ENCODE measurements around the gene TMLHE.
"Not testable (repeated sequence)": the region's sequence is repeated elsewhere in the genome, so short reads cannot be mapped to it uniquely, and the experiment has no call there.

Gene TMLHE

DNA sequence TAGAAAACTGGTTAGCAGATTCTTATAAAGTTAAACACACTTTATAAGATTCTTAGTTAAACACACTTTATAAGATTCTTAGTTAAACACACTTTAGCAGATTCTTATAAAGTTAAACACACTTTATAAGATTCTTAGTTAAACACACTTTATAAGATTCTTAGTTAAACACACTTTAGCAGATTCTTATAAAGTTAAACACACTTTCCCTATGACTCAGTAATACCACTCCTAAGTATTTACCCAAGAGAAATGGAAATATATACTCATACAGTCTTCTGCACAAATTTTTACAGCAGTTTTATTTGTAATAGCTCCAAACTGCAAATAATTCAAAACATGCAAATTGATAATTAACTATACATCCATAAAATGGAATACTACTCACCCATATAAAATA, 7.4 kb upstream of the TMLHE start:
- H3K9me3 ChIP-seq (ENCODE audit: control insufficient read depth, low read length) = peaks cover 13% of the 10 kb centered on the region
- H4K91ac ChIP-seq (ENCODE audit: low read length); H3K79me1 ChIP-seq (replicated peaks; ENCODE audit: low read length, poor library complexity, severe bottlenecking); H2AFZ ChIP-seq (ENCODE audit: low read depth, low read length); H3K4ac ChIP-seq (ENCODE audit: low read depth in 1 of 2, low read length in 2 of 2); H3K4me1 ChIP-seq (ENCODE audit: control insufficient read depth, insufficient read depth, low read depth, low read length); H3K14ac ChIP-seq (ENCODE audit: low read length in 2 of 2); H3K27me3 ChIP-seq (ENCODE audit: control insufficient read depth in 1 of 2, insufficient read depth in 1 of 2, low read length in 2 of 2); H3K9ac ChIP-seq (ENCODE audit: low read length); H3K27ac ChIP-seq (ENCODE audit: low read length, poor library complexity, severe bottlenecking); H2AK5ac ChIP-seq (ENCODE audit: low read length, severe bottlenecking); H2BK12ac ChIP-seq (ENCODE audit: low read length in 2 of 2); H3K4me2 ChIP-seq (ENCODE audit: low read length, poor library complexity, severe bottlenecking); H2BK120ac ChIP-seq (ENCODE audit: low read depth, low read length); H3K18ac ChIP-seq (ENCODE audit: low read depth in 1 of 2, low read length in 2 of 2); H2BK15ac ChIP-seq (ENCODE audit: low read depth, poor library complexity, severe bottlenecking); H3K23ac ChIP-seq (ENCODE audit: low read length in 2 of 2); DNase-seq; H3K36me3 ChIP-seq (ENCODE audit: control insufficient read depth in 1 of 2, insufficient read depth in 2 of 2, low read depth in 1 of 2, low read length in 2 of 2); H3K4me3 ChIP-seq (ENCODE audit: insufficient read depth in 1 of 2, low read depth in 1 of 2, low read length in 2 of 2); H2BK5ac ChIP-seq (ENCODE audit: low read depth, low read length, poor library complexity, severe bottlenecking); H4K8ac ChIP-seq (ENCODE audit: low read length): not testable (repeated sequence)

DNA sequence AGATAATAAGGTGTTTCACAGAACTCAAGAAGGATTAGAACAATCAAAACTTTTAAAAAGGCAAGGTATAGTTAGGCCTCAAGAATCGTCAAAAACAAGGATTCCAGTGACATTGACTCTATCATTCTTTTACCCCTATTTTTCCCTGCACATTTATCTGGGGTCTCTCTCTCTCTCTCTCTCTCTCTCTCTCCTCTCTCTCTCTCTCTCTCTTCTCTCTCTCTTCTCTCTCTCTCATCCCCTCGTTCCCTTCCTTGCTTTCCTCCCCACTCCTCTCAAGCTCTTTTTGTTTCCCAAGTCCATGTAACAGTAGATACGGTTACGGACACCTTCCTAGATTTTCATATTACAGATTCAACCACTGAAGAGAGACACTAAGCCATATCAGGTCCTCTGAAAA, 3.2 kb upstream of the TMLHE start:
- Histone ChIP-seq H4K91ac (ENCODE audit: low read length) (no peak overlapping the region), H3K27ac (ENCODE audit: low read length, poor library complexity, severe bottlenecking) (no peak overlapping the region), H3K4ac (ENCODE audit: low read depth in 1 of 2, low read length in 2 of 2) (no peak overlapping the region), H3K18ac (ENCODE audit: low read depth in 1 of 2, low read length in 2 of 2) (no peak overlapping the region), H3K36me3 (ENCODE audit: control insufficient read depth in 1 of 2, insufficient read depth in 2 of 2, low read depth in 1 of 2, low read length in 2 of 2) (no peaks in the 10 kb centered on the region), H3K14ac (ENCODE audit: low read length in 2 of 2) (no peak overlapping the region), H2BK12ac (ENCODE audit: low read length in 2 of 2) (no peak overlapping the region), H3K9ac (ENCODE audit: low read length) (no peak overlapping the region), H2AK5ac (ENCODE audit: low read length, severe bottlenecking) (no peak overlapping the region), H3K79me1 (replicated peaks; ENCODE audit: low read length, poor library complexity, severe bottlenecking) (no peaks in the 10 kb centered on the region), H3K4me2 (ENCODE audit: low read length, poor library complexity, severe bottlenecking) (no peak overlapping the region), H4K8ac (ENCODE audit: low read length) (no peak overlapping the region), H3K23ac (ENCODE audit: low read length in 2 of 2) (no peak overlapping the region), H2BK15ac (ENCODE audit: low read depth, poor library complexity, severe bottlenecking) (no peak overlapping the region), H2BK5ac (ENCODE audit: low read depth, low read length, poor library complexity, severe bottlenecking) (no peak overlapping the region), H3K27me3 (ENCODE audit: control insufficient read depth in 1 of 2, insufficient read depth in 1 of 2, low read length in 2 of 2) (no peaks in the 10 kb centered on the region), H2BK120ac (ENCODE audit: low read depth, low read length) (no peak overlapping the region), H3K4me3 (ENCODE audit: insufficient read depth in 1 of 2, low read depth in 1 of 2, low read length in 2 of 2) (no peak overlapping the region), H3K9me3 (ENCODE audit: control insufficient read depth, low read length) (peaks cover 15% of the 10 kb centered on the region), H2AFZ (ENCODE audit: low read depth, low read length) (no peak overlapping the region), H3K4me1 (ENCODE audit: control insufficient read depth, insufficient read depth, low read depth, low read length) (no peaks in the 10 kb centered on the region)
- DNase-seq = no peak
- WGBS = 96% methylated on average over 2 of the region's 4 CpGs

DNA sequence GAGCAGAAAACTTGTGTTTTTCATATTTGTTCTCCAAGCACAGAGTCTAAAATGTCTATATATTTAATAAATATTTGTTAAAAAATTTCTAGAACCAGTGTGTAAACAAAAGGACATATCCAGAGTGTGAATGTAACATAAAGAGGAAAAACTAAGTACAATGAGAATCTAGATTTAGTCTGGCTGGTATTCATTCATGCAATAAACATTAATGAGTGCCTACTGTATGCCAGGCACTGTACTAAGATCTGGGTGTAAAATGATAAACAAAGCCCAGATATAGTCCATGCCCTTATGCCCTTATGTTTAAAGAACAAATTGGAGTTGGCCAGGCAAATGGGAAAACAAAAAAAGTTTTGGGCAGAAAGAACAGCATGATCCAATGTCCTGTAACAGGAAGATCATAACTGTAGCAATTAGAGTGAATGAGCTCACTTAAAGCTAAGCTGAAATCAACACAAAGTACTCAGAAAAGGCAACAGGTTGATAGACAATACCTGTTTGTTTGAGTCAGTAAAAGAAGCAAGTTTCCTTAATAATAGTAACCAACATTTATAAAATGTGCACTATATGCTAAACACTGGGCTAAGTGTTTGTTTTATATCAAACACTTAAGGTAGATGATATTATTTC, 1.3 kb upstream of the TMLHE start:
- no peak overlapping the region for H2AFZ ChIP-seq (ENCODE audit: low read depth, low read length)
- no peak overlapping the region for H3K23ac ChIP-seq (ENCODE audit: low read length in 2 of 2)
- H2BK5ac ChIP-seq (ENCODE audit: low read depth, low read length, poor library complexity, severe bottlenecking) = no peak overlapping the region
- no peaks in the 10 kb centered on the region for H3K79me1 ChIP-seq (replicated peaks; ENCODE audit: low read length, poor library complexity, severe bottlenecking)
- H2AK5ac ChIP-seq (ENCODE audit: low read length, severe bottlenecking) = no peak overlapping the region
- H3K4me1 ChIP-seq (ENCODE audit: control insufficient read depth, insufficient read depth, low read depth, low read length) = no peaks in the 10 kb centered on the region
- H3K18ac ChIP-seq (ENCODE audit: low read depth in 1 of 2, low read length in 2 of 2) = no peak overlapping the region
- H2BK12ac ChIP-seq (ENCODE audit: low read length in 2 of 2) = no peak overlapping the region
- no peak overlapping the region for H3K4ac ChIP-seq (ENCODE audit: low read depth in 1 of 2, low read length in 2 of 2)
- H3K36me3 ChIP-seq (ENCODE audit: control insufficient read depth in 1 of 2, insufficient read depth in 2 of 2, low read depth in 1 of 2, low read length in 2 of 2) = no peaks in the 10 kb centered on the region
- H3K4me3 ChIP-seq (ENCODE audit: insufficient read depth in 1 of 2, low read depth in 1 of 2, low read length in 2 of 2) = no peak overlapping the region
- no peak overlapping the region for H2BK120ac ChIP-seq (ENCODE audit: low read depth, low read length)
- H3K27ac ChIP-seq (ENCODE audit: low read length, poor library complexity, severe bottlenecking) = no peak overlapping the region
- H3K9me3 ChIP-seq (ENCODE audit: control insufficient read depth, low read length) = peaks cover 15% of the 10 kb centered on the region
- H4K8ac ChIP-seq (ENCODE audit: low read length) = no peak overlapping the region
- no peak overlapping the region for H3K9ac ChIP-seq (ENCODE audit: low read length)
- no peak for DNase-seq
- H3K27me3 ChIP-seq (ENCODE audit: control insufficient read depth in 1 of 2, insufficient read depth in 1 of 2, low read length in 2 of 2) = no peaks in the 10 kb centered on the region
- H2BK15ac ChIP-seq (ENCODE audit: low read depth, poor library complexity, severe bottlenecking) = no peak overlapping the region
- H4K91ac ChIP-seq (ENCODE audit: low read length) = no peak overlapping the region
- no peak overlapping the region for H3K4me2 ChIP-seq (ENCODE audit: low read length, poor library complexity, severe bottlenecking)
- H3K14ac ChIP-seq (ENCODE audit: low read length in 2 of 2) = no peak overlapping the region

DNA sequence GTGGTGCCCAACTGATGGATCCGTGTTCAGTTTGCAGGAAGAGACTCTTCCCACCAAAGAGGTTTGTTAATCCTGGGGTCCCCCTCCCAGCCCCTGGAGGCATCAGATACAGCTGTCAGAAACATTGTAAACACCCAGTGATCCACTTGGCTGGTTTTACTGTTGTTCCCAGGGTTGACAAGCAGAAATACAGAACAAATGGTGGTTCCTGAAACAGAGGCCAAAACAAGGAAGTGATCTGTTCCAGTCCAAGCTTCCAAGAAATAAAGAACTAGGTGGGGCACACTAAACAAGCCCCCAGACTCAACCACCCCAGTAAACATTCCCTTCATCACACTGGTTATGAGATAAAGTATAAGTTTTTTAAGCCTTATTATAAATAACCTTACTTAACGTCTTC, 1.4 kb downstream of the TMLHE start:
- WGBS = 100% methylated on average over 1 of the region's 2 CpGs
- Histone ChIP-seq H3K14ac (ENCODE audit: low read length in 2 of 2) (no peak overlapping the region), H3K23ac (ENCODE audit: low read length in 2 of 2) (no peak overlapping the region), H4K91ac (ENCODE audit: low read length) (no peak overlapping the region), H2AFZ (ENCODE audit: low read depth, low read length) (no peak overlapping the region), H3K9ac (ENCODE audit: low read length) (peak overlapping the region; percentile 95), H3K36me3 (ENCODE audit: control insufficient read depth in 1 of 2, insufficient read depth in 2 of 2, low read depth in 1 of 2, low read length in 2 of 2) (no peaks in the 10 kb centered on the region), H3K27me3 (ENCODE audit: control insufficient read depth in 1 of 2, insufficient read depth in 1 of 2, low read length in 2 of 2) (no peaks in the 10 kb centered on the region), H2BK12ac (ENCODE audit: low read length in 2 of 2) (no peak overlapping the region), H3K27ac (ENCODE audit: low read length, poor library complexity, severe bottlenecking) (no peak overlapping the region), H3K9me3 (ENCODE audit: control insufficient read depth, low read length) (peaks cover 5% of the 10 kb centered on the region), H2BK120ac (ENCODE audit: low read depth, low read length) (no peak overlapping the region), H2AK5ac (ENCODE audit: low read length, severe bottlenecking) (no peak overlapping the region), H3K79me1 (replicated peaks; ENCODE audit: low read length, poor library complexity, severe bottlenecking) (no peaks in the 10 kb centered on the region), H2BK5ac (ENCODE audit: low read depth, low read length, poor library complexity, severe bottlenecking) (no peak overlapping the region), H3K4me1 (ENCODE audit: control insufficient read depth, insufficient read depth, low read depth, low read length) (no peaks in the 10 kb centered on the region), H3K4me2 (ENCODE audit: low read length, poor library complexity, severe bottlenecking) (peak overlapping the region; percentile 28), H3K4me3 (ENCODE audit: insufficient read depth in 1 of 2, low read depth in 1 of 2, low read length in 2 of 2) (peak overlapping the region in 1 of 2 experiments; percentile 84), H4K8ac (ENCODE audit: low read length) (no peak overlapping the region), H3K18ac (ENCODE audit: low read depth in 1 of 2, low read length in 2 of 2) (no peak overlapping the region), H2BK15ac (ENCODE audit: low read depth, poor library complexity, severe bottlenecking) (no peak overlapping the region), H3K4ac (ENCODE audit: low read depth in 1 of 2, low read length in 2 of 2) (no peak overlapping the region)
- DNase-seq = peak; percentile 0

All from mesenchymal stem cell (in vitro differentiated cells and primary cell).